PFSK-1 (cell line): Measurements from ENCODE around the gene SLC6A12.

Experiments used
- FOXP2 ChIP-seq: optimal IDR thresholded peaks from 2 replicates; pipeline ENCODE3; 2011; ENCODE audit warnings: borderline replicate concordance, control low read depth, inconsistent platforms; ENCODE audit not compliant: insufficient read depth; ENCODE audit errors: extremely low read length, extremely low read depth
- POLR2AphosphoS5 ChIP-seq: IDR thresholded peaks from 2 replicates; pipeline ENCODE4 v1.6.1; 2012; ENCODE audit warnings: low read depth, mild to moderate bottlenecking, control low read depth, low read length, moderate library complexity
- REST ChIP-seq, 2 experiments: IDR thresholded peaks; 2 replicates each; pipeline versions ENCODE4 v1.6.1 to v1.8.0; 2011 to 2012; ENCODE audit warnings: low read depth in 2 of 2, low read length in 2 of 2, control low read depth in 1 of 2, inconsistent platforms in 1 of 2, mild to moderate bottlenecking in 1 of 2, moderate library complexity in 1 of 2; ENCODE audit not compliant: insufficient read depth in 1 of 2
- SIN3A ChIP-seq: IDR thresholded peaks from 2 replicates; pipeline ENCODE4 v1.6.1; 2012; ENCODE audit warnings: mild to moderate bottlenecking, low read length, moderate library complexity, borderline replicate concordance; ENCODE audit not compliant: insufficient read depth
- TAF1 ChIP-seq: IDR thresholded peaks from 2 replicates; pipeline ENCODE4 v1.6.1; 2012; ENCODE audit warnings: low read length, control low read depth, borderline replicate concordance; ENCODE audit not compliant: insufficient read depth

Gene SLC6A12

GRCh38 chr12:229441-230191, 15.7 kb upstream of the SLC6A12 start:
- no peak for TF ChIP-seq SIN3A
- TF ChIP-seq REST (IDR thresholded peaks at IDR 0.05; ENCODE audit: insufficient read depth in 1 of 2, low read depth in 2 of 2, low read length in 2 of 2): no peak
- TF ChIP-seq POLR2AphosphoS5: no peak
- TF ChIP-seq FOXP2: no peak
- TF ChIP-seq TAF1: no peak

- no peak for TF ChIP-seq TAF1
These were observed 14.9 kb upstream of the SLC6A12 start for GRCh38 chr12:228846-229200.

- no peak for TF ChIP-seq FOXP2
These were observed 14.2 kb upstream of the SLC6A12 start for GRCh38 chr12:227923-228845.

GRCh38 chr12:227286-227915, 13.4 kb upstream of the SLC6A12 start:
- TF ChIP-seq POLR2AphosphoS5 (no peak), REST (IDR thresholded peaks at IDR 0.05; ENCODE audit: insufficient read depth in 1 of 2, low read depth in 2 of 2, low read length in 2 of 2) (no peak), TAF1 (no peak), SIN3A (no peak), FOXP2 (no peak)

GRCh38 chr12:226401-226800, 12.4 kb upstream of the SLC6A12 start:
- no peak for TF ChIP-seq TAF1
- no peak for TF ChIP-seq FOXP2
- no peak for TF ChIP-seq POLR2AphosphoS5
- TF ChIP-seq SIN3A: no peak
- no peak for TF ChIP-seq REST (IDR thresholded peaks at IDR 0.05; ENCODE audit: insufficient read depth in 1 of 2, low read depth in 2 of 2, low read length in 2 of 2)

GRCh38 chr12:225012-225411, 11.1 kb upstream of the SLC6A12 start:
- TF ChIP-seq POLR2AphosphoS5 (no peak), FOXP2 (no peak), TAF1 (no peak), SIN3A (no peak), REST (IDR thresholded peaks at IDR 0.05; ENCODE audit: insufficient read depth in 1 of 2, low read depth in 2 of 2, low read length in 2 of 2) (no peak)
